B cell (primary cell): ENCODE measurements around the gene UGT2A3.

Source experiments
- EZH2 ChIP-seq: IDR thresholded peaks from 2 replicates; pipeline ENCODE4 v1.6.1; 2012; ENCODE audit warnings: borderline replicate concordance, low read depth, mild to moderate bottlenecking, moderate library complexity, low read length; ENCODE audit not compliant: insufficient read depth, poor library complexity, severe bottlenecking
- TF ChIP-seq, protein P1 (sequence below): fragments of 200-600 bp; IDR thresholded peaks from one replicate; pipeline ENCODE4 v1.8.0; 2022; ENCODE audit warnings: antibody characterized with exemption, mild to moderate bottlenecking

DNA sequence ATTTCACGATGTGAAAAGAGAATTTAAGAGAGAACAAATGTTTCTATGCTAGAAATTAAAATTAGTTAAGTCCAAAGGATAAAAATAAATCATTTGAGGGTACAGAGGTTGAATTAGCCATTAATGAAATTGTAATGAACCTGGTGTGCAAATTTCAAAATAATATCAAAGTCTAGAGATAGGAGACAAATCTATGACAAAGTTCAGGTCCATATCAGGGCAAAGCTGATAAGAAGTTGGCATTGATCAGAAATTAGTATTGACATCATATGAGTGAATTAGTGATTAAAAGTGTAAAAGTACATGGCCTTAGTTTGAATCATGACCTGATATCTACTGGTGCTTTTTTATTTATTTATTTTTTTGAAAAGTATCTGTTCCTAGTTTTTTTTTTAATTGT is 33.8 kb upstream of the UGT2A3 start:
- TF ChIP-seq, protein P1, sequence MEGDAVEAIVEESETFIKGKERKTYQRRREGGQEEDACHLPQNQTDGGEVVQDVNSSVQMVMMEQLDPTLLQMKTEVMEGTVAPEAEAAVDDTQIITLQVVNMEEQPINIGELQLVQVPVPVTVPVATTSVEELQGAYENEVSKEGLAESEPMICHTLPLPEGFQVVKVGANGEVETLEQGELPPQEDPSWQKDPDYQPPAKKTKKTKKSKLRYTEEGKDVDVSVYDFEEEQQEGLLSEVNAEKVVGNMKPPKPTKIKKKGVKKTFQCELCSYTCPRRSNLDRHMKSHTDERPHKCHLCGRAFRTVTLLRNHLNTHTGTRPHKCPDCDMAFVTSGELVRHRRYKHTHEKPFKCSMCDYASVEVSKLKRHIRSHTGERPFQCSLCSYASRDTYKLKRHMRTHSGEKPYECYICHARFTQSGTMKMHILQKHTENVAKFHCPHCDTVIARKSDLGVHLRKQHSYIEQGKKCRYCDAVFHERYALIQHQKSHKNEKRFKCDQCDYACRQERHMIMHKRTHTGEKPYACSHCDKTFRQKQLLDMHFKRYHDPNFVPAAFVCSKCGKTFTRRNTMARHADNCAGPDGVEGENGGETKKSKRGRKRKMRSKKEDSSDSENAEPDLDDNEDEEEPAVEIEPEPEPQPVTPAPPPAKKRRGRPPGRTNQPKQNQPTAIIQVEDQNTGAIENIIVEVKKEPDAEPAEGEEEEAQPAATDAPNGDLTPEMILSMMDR, result no peak
- no peak for TF ChIP-seq EZH2
